ENCODE data around the gene NREP. TPM values are rescaled to one million over a fixed set of nuclear protein-coding genes. Genes with fewer than 3 reads are reported as not detected.

The NREP gene
- total RNA-seq, 1 experiment from 2014 or later, result 17.1 TPM

GRCh38 chr5:111682121-111682520 is 74.9 kb downstream of the NREP start:
- no peak for DNase-seq (ENCODE audit: low read depth, low spot score)
- in situ Hi-C loops (cut with HindIII; ENCODE audit: low pct_unique_long_range_greater_than_20kb, low sequenced_read_pairs), result no loop called here

GRCh38 chr5:111681414-111682120 is 75.4 kb downstream of the NREP start:
- in situ Hi-C loops (cut with HindIII; ENCODE audit: low pct_unique_long_range_greater_than_20kb, low sequenced_read_pairs), result no loop called here
- DNase-seq (ENCODE audit: low read depth, low spot score), result no peak

GRCh38 chr5:111680737-111681413 is 76.1 kb downstream of the NREP start:
- peak; percentile 95 for DNase-seq (ENCODE audit: low read depth, low spot score)
- in situ Hi-C loops (cut with HindIII; ENCODE audit: low pct_unique_long_range_greater_than_20kb, low sequenced_read_pairs), result no loop called here

GRCh38 chr5:111679611-111680010 is 77.4 kb downstream of the NREP start:
- in situ Hi-C loops (cut with HindIII; ENCODE audit: low pct_unique_long_range_greater_than_20kb, low sequenced_read_pairs), result no loop called here

More at GRCh38 chr5:111679611-111680010, 77.4 kb downstream of the NREP start:
- no peak for DNase-seq (ENCODE audit: low read depth, low spot score)

Small RNA genes lying within 50 kb of the gene (small RNA-seq; reads per million reads assigned to genes)
- 0 reads per million in 2 experiments for gene RN7SKP57

Other genes starting within 250 kb of the NREP start
- gene STARD4, start 244.7 kb downstream of the NREP start, total RNA-seq (2014; rRNA removed; shearing (Covaris generic)), result 53.5 and 53.7 TPM in 2 replicates

Data from SK-MEL-5 (cell line).